HG02588 (cell line): ENCODE measurements around the gene VAV2.
A peak's percentile ranks its signal among the peaks of the same experiment; 100 is the strongest.

Source experiments
- ATAC-seq: cut with Tn5 transposase; IDR thresholded peaks from one replicate; pipeline ENCODE4 v1.9.1; 2021; ENCODE audit warnings: mild to moderate bottlenecking, moderate library complexity; ENCODE audit not compliant: unreplicated experiment

Gene VAV2

GRCh38 chr9:133991964-133992779 is at the start of gene VAV2:
TSS of gene VAV2 (minus strand) at chr9:133992324. CDS start at chr9:133992278, 46 bp downstream.
- peak; percentile 43 for ATAC-seq

GRCh38 chr9:134041649-134041962 is 49.5 kb upstream of the VAV2 start:
- no peak for ATAC-seq

- ATAC-seq = no peak
These were observed 48.9 kb upstream of the VAV2 start for GRCh38 chr9:134040781-134041648.

GRCh38 chr9:134040176-134040565 is 48.0 kb upstream of the VAV2 start:
- ATAC-seq = no peak

- ATAC-seq = no peak
These were observed 47.5 kb upstream of the VAV2 start for GRCh38 chr9:134039386-134040175.

- ATAC-seq = no peak
These were observed 45.5 kb upstream of the VAV2 start for GRCh38 chr9:134037641-134038040.

GRCh38 chr9:134036130-134036529 is 44.0 kb upstream of the VAV2 start:
- no peak for ATAC-seq

- no peak for ATAC-seq
These were observed 43.2 kb upstream of the VAV2 start for GRCh38 chr9:134035041-134036039.

GRCh38 chr9:134034215-134035040 is 42.3 kb upstream of the VAV2 start:
- no peak for ATAC-seq

GRCh38 chr9:134033516-134034214 is 41.5 kb upstream of the VAV2 start:
- ATAC-seq = no peak

GRCh38 chr9:134032456-134033222 is 40.5 kb upstream of the VAV2 start:
- ATAC-seq = no peak

GRCh38 chr9:134031783-134032182 is 39.7 kb upstream of the VAV2 start:
- no peak for ATAC-seq

GRCh38 chr9:134030821-134031470 is 38.8 kb upstream of the VAV2 start:
- no peak for ATAC-seq

- no peak for ATAC-seq
These were observed 37.4 kb upstream of the VAV2 start for GRCh38 chr9:134029248-134030226.

- no peak for ATAC-seq
These were observed 36.6 kb upstream of the VAV2 start for GRCh38 chr9:134028575-134029247.

- ATAC-seq = no peak
These were observed 36.0 kb upstream of the VAV2 start for GRCh38 chr9:134028076-134028475.
